Gastroesophageal sphincter (tissue), 3 donors: ENCODE results near the gene VIP.

Experiments used
- CTCF ChIP-seq, 4 experiments: fragments of 200-600 bp in 2 of 4; fragments of 450-650 bp in 2 of 4; sonication (generic) in 1 of 4; IDR thresholded peaks; one replicate each; pipeline ENCODE4 v1.5.1; 2017 to 2019; ENCODE audit warnings: antibody characterized with exemption in 4 of 4, mild to moderate bottlenecking in 2 of 4, moderate library complexity in 2 of 4
- POLR2A ChIP-seq, 2 donors: fragments of 450-650 bp; IDR thresholded peaks; one replicate each; pipeline ENCODE4 v1.6.1; 2017; ENCODE audit warnings: antibody characterized with exemption in 2 of 2, mild to moderate bottlenecking in 2 of 2, moderate library complexity in 1 of 2
- POLR2AphosphoS5 ChIP-seq: sonication (generic); formaldehyde crosslinking; IDR thresholded peaks from one replicate; pipeline ENCODE4 v1.6.1; 2017; ENCODE audit warnings: antibody characterized with exemption

GRCh38 chr6:152701863-152702401 lies 48.7 kb upstream of the VIP start:
- TF ChIP-seq CTCF (IDR thresholded peaks at IDR 0.05) (no peak), POLR2A (IDR thresholded peaks at IDR 0.05) (no peak), POLR2AphosphoS5 (no peak)
